ENCODE measurements around the gene NPAS1. TPM values are rescaled to one million over a fixed set of nuclear protein-coding genes. Genes with fewer than 3 reads are reported as not detected.

Gene NPAS1
- polyA plus RNA-seq, 1 donor from 2014 or later = not detected

GRCh38 chr19:47072323-47072722 is 52.7 kb downstream of the NPAS1 start:
- H3F3A ChIP-seq (ENCODE audit: insufficient read depth, low read length, poor library complexity, severe bottlenecking) = no peaks in the 10 kb centered on the region
- no peaks in the 10 kb centered on the region for H3K9me3 ChIP-seq (ENCODE audit: low read length)
- H3K79me2 ChIP-seq (replicated peaks; ENCODE audit: insufficient read depth, low read length) = no peaks in the 10 kb centered on the region
- no peak overlapping the region for H2AFZ ChIP-seq (ENCODE audit: low read depth, low read length)
- H3K9me2 ChIP-seq (ENCODE audit: insufficient read depth, low read length) = no peaks in the 10 kb centered on the region
- no peaks in the 10 kb centered on the region for H3K27me3 ChIP-seq (ENCODE audit: insufficient read depth, low read depth, low read length)
- H3K27ac ChIP-seq (ENCODE audit: low read length) = no peak overlapping the region
- no peak overlapping the region for H3K4me3 ChIP-seq (ENCODE audit: low read length)
- TF ChIP-seq RAD21 (conservative IDR thresholded peaks at IDR 0.05) (no peak), EP300 (conservative IDR thresholded peaks at IDR 0.05; ENCODE audit: poor library complexity, severe bottlenecking) (no peak), REST (IDR thresholded peaks at IDR 0.05; ENCODE audit: borderline replicate concordance) (no peak), EZH2 (IDR thresholded peaks at IDR 0.05; ENCODE audit: borderline replicate concordance, insufficient read depth, low read length, poor library complexity, severe bottlenecking) (no peak)
- no peaks in the 10 kb centered on the region for H3K36me3 ChIP-seq (ENCODE audit: insufficient read depth, low read length)
- no peaks in the 10 kb centered on the region for H4K20me1 ChIP-seq (ENCODE audit: insufficient read depth)
- no peak overlapping the region for H3K4me2 ChIP-seq (ENCODE audit: low read length)
- H3K9ac ChIP-seq (ENCODE audit: low read length) = no peak overlapping the region

- H3K79me2 ChIP-seq (replicated peaks; ENCODE audit: insufficient read depth, low read length) = no peaks in the 10 kb centered on the region
- no peaks in the 10 kb centered on the region for H3K9me3 ChIP-seq (ENCODE audit: low read length)
- no peaks in the 10 kb centered on the region for H3F3A ChIP-seq (ENCODE audit: insufficient read depth, low read length, poor library complexity, severe bottlenecking)
- no peaks in the 10 kb centered on the region for H4K20me1 ChIP-seq (ENCODE audit: insufficient read depth)
- H2AFZ ChIP-seq (ENCODE audit: low read depth, low read length) = no peak overlapping the region
- no peaks in the 10 kb centered on the region for H3K36me3 ChIP-seq (ENCODE audit: insufficient read depth, low read length)
- no peak overlapping the region for H3K9ac ChIP-seq (ENCODE audit: low read length)
- H3K4me2 ChIP-seq (ENCODE audit: low read length) = no peak overlapping the region
- TF ChIP-seq SMC3 (conservative IDR thresholded peaks at IDR 0.05; ENCODE audit: poor library complexity) (no peak), RAD21 (conservative IDR thresholded peaks at IDR 0.05) (no peak), EZH2 (IDR thresholded peaks at IDR 0.05; ENCODE audit: borderline replicate concordance, insufficient read depth, low read length, poor library complexity, severe bottlenecking) (no peak), TAF1 (IDR thresholded peaks at IDR 0.05; ENCODE audit: low read depth) (no peak), REST (IDR thresholded peaks at IDR 0.05; ENCODE audit: borderline replicate concordance) (no peak), MXI1 (conservative IDR thresholded peaks at IDR 0.05; ENCODE audit: poor library complexity, severe bottlenecking) (no peak)
- no peaks in the 10 kb centered on the region for H3K27me3 ChIP-seq (ENCODE audit: insufficient read depth, low read depth, low read length)
- H3K27ac ChIP-seq (ENCODE audit: low read length) = no peak overlapping the region
- no peak overlapping the region for H3K4me3 ChIP-seq (ENCODE audit: low read length)
- no peaks in the 10 kb centered on the region for H3K9me2 ChIP-seq (ENCODE audit: insufficient read depth, low read length)
Observed at GRCh38 chr19:47073574-47073973, 53.9 kb downstream of the NPAS1 start.

All from neural cell (in vitro differentiated cells).